DOHH2 (cell line): ENCODE measurements around the gene MEST.

ENCODE experiments used
- EZH2phosphoT487 ChIP-seq: fragments of 200-600 bp; sonication (generic); IDR thresholded peaks from 2 replicates; pipeline ENCODE4 v1.6.1; 2017; ENCODE audit warnings: borderline replicate concordance, mild to moderate bottlenecking, antibody characterized with exemption, low read length, moderate library complexity, mixed read lengths
- TF ChIP-seq, protein P1 (sequence below): fragments of 200-600 bp; sonication (generic); IDR thresholded peaks from one replicate; pipeline ENCODE4 v1.5.1; 2014; ENCODE audit warnings: antibody characterized with exemption, mild to moderate bottlenecking, low read depth, low read length; ENCODE audit not compliant: poor library complexity, severe bottlenecking

DNA sequence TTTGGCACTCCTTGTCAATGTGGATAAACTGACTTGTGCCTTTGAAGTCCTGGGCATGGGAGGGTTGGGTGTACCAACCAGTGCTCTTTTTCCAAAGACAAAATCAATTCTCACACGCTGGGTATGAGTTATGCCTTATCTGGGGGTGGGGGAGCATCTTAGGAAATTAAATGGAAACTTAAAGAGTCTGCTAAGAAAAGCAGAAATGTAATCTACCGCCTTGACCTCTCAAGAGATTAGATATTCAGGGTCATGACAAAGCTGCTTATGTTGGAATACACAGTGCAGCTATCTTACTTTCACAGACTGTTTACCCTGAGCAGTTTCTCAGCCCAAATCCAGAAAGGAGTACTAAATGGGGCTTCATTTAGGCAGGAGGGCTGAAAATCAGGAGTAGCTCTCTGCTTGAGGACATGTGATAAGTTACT lies 2.6 kb downstream of the MEST start:
- TF ChIP-seq, protein P1, sequence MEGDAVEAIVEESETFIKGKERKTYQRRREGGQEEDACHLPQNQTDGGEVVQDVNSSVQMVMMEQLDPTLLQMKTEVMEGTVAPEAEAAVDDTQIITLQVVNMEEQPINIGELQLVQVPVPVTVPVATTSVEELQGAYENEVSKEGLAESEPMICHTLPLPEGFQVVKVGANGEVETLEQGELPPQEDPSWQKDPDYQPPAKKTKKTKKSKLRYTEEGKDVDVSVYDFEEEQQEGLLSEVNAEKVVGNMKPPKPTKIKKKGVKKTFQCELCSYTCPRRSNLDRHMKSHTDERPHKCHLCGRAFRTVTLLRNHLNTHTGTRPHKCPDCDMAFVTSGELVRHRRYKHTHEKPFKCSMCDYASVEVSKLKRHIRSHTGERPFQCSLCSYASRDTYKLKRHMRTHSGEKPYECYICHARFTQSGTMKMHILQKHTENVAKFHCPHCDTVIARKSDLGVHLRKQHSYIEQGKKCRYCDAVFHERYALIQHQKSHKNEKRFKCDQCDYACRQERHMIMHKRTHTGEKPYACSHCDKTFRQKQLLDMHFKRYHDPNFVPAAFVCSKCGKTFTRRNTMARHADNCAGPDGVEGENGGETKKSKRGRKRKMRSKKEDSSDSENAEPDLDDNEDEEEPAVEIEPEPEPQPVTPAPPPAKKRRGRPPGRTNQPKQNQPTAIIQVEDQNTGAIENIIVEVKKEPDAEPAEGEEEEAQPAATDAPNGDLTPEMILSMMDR, result no peak
- no peak for TF ChIP-seq EZH2phosphoT487
